Measurements from ENCODE around the gene OCA2.
A peak's percentile ranks its signal among the peaks of the same experiment; 100 is the strongest.

Gene OCA2

GRCh38 chr15:28101983-28102441 is 2.9 kb upstream of the OCA2 start:
- DNase-seq, result no peak

GRCh38 chr15:28101201-28101600 is 2.1 kb upstream of the OCA2 start:
- no peak for DNase-seq

GRCh38 chr15:28100516-28101195 is 1.5 kb upstream of the OCA2 start:
- DNase-seq, result no peak

- DNase-seq, result no peak
Observed at GRCh38 chr15:28099555-28100140, 533 bp upstream of the OCA2 start.

- DNase-seq, result no peak
Observed at GRCh38 chr15:28098360-28098765, 752 bp downstream of the OCA2 start.

GRCh38 chr15:28097656-28098359 is 1.3 kb downstream of the OCA2 start:
- DNase-seq, result no peak

GRCh38 chr15:28096670-28097431 is 2.3 kb downstream of the OCA2 start:
- DNase-seq, result no peak

- DNase-seq, result no peak
Observed at GRCh38 chr15:28096411-28096669, 2.8 kb downstream of the OCA2 start.

- peak; percentile 37 for DNase-seq
Observed at GRCh38 chr15:28094732-28095521, 4.2 kb downstream of the OCA2 start.

- no peak for DNase-seq
Observed at GRCh38 chr15:28093752-28094535, 5.2 kb downstream of the OCA2 start.

- DNase-seq, result no peak
Observed at GRCh38 chr15:28091313-28091712, 7.8 kb downstream of the OCA2 start.

GRCh38 chr15:28086175-28086703 is 12.9 kb downstream of the OCA2 start:
- peak; percentile 70 for DNase-seq

- DNase-seq, result no peak
Observed at GRCh38 chr15:28085489-28086174, 13.5 kb downstream of the OCA2 start.

GRCh38 chr15:28084547-28084946 is 14.6 kb downstream of the OCA2 start:
- DNase-seq, result no peak

- DNase-seq, result no peak
Observed at GRCh38 chr15:28082891-28083684, 16.0 kb downstream of the OCA2 start.

GRCh38 chr15:28081594-28081993 is 17.5 kb downstream of the OCA2 start:
- no peak for DNase-seq

GRCh38 chr15:28080386-28080785 is 18.7 kb downstream of the OCA2 start:
- DNase-seq, result no peak

GRCh38 chr15:28079313-28079969 is 19.7 kb downstream of the OCA2 start:
- DNase-seq, result no peak

- no peak for DNase-seq
Observed at GRCh38 chr15:28078191-28078719, 20.9 kb downstream of the OCA2 start.
